GM21825 (cell line): Measurements from ENCODE around the gene HINFP.
"Not testable (repeated sequence)": the region's sequence is repeated elsewhere in the genome, so short reads cannot be mapped to it uniquely, and the experiment has no call there.

ENCODE experiments used
- ATAC-seq: cut with Tn5 transposase; IDR thresholded peaks from one replicate; pipeline ENCODE4 v1.9.1; 2021; ENCODE audit warnings: mild to moderate bottlenecking, moderate library complexity; ENCODE audit not compliant: unreplicated experiment

The HINFP gene

DNA sequence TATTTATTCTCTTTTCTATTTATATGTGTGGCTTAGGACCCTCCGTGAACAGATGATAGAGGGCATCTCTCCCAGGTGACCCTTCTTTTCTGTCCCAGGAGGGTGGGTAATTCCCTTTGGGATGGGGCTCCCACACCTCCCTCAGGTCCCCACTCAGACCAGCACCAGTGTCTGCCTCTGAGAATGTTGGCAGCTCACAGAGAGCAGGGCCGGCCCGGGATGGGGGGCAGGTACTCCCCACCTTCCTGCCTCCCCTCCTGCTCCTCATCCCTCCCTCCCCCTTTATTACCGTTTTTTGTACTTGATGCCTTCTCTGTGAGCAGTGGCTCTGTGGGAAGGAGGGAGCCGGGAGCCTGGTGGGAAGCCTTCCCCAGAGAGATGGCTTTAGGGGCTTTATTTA lies 4.8 kb upstream of the HINFP start:
- no peak for ATAC-seq

DNA sequence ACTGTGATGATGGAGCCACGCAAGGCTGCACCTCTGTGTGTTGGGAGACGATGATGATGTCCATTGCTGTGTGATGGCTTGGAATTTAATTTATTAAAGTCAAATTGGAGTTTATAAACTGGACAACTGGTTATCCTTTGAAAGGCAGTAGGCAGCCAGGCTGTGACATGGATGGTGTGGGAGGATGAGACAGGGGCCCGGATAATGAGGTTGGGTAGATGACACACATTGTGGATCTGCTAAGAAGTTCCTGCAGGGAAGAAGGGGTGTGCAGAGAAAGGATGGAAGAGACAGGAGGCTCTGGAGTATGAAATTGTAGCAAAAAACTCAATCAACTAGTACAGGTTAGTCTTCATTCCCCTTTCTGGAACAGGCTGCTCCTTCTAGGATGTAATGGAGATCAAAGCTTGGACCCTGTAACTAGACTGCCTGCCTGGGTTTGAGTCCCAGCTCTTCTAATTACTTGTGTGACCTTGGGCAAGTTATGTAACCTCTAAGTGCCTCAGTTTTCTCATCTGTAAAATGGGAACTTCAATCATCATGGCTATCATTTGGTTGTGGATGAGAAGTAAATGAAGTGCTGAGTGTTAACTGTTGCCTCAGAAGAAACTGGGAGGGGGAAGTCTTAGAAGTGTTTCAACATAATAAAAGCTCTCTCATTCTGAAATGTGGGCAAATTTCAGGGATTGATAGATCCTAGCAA lies 4.2 kb upstream of the HINFP start:
- ATAC-seq, result no peak

GRCh38 chr11:119118227-119118626 lies 3.2 kb upstream of the HINFP start:
- ATAC-seq, result no peak

DNA sequence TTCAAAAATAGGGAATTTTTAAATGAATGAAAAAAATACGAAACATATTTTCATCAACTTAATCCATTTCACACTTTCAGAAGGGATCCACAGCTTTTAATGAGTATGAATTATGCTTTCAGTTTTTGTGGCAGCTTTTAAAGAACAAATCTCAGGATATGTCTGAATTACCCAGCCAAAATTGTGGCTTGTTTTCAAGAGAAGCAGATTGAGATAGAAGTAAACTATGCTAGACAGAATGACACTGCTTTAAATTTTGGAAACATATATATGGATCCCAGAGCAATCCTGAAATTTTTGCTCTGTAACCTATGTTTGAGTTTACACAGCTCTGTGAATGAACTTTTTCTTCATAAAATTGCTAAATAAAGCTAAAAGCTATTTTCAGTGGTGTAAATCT lies 2.4 kb upstream of the HINFP start:
- no peak for ATAC-seq

GRCh38 chr11:119120639-119121007 lies 757 bp upstream of the HINFP start:
- ATAC-seq, result no peak

DNA sequence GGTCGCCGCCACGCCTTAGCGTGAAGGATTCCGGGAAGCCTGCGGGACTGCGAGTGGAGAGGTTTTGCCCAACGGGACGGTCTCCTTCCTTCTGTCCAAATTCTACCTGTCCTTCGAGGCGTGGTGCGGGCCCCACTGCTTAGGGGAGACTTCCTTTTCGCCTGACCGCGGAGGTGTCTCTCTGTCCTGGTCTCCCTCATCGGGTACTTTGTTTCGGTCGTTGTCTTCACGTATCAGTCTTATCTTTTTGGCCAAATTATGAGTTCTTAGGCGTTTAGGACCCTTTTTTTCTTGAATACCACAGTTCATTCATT lies 388 bp downstream of the HINFP start:
- no peak for ATAC-seq

GRCh38 chr11:119125821-119126220 lies 4.4 kb downstream of the HINFP start:
- no peak for ATAC-seq

DNA sequence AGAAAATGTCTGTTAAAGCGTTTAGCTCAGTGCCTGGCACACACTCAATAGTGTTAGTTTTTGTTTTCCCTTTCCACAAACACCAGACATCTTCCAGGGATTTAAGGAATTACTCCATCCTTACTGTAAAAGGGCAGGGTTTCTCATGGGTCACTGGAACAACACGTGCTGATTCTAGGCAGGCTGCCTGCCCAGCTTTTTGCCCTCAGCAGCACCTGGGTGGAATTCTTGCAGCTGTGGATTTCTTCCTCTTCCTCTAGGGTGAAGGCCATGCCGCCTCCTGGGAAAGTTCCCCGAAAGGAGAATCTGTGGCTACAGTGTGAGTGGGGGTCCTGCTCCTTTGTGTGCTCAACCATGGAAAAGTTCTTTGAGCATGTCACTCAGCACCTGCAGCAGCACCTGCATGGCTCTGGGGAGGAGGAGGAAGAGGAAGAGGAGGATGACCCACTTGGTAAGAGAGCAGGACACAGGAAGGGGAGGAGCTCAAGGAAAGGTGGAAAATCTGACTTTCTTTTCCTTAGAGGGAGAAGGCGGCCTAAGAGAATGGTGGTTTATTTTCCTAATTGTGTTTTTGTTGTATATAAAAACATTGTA lies 5.4 kb downstream of the HINFP start:
- no peak for ATAC-seq

- ATAC-seq, result no peak
Observed at GRCh38 chr11:119130662-119131061, 9.3 kb downstream of the HINFP start.

DNA sequence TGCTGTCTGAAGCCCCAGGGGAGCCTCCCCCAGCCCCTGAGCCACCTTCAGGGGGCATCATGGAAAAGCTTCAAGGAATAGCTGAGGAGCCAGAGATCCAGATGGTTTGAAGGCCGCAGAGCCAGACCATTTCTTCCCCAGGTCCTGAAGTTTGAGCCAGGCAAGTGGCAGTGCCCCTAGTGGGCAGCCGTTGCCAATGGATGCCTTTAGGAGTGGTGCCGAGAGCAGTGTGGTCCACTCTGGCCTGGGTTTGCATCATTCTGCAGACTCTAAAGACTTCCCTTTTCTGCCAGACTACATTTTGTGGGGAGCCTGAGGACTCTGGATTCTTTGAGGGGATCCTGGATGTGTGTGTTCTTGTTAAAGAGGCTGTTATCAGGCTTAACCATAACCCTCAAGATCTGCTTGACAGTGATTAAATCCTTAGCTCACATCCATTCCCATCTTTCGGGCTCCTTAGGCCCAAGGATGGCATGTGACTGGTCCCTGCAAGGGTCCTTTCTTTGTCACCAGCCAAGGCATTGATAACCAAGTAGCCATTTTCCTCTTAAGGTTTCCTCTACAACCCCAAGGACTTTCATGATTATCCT lies 13.1 kb downstream of the HINFP start:
- no peak for ATAC-seq

DNA sequence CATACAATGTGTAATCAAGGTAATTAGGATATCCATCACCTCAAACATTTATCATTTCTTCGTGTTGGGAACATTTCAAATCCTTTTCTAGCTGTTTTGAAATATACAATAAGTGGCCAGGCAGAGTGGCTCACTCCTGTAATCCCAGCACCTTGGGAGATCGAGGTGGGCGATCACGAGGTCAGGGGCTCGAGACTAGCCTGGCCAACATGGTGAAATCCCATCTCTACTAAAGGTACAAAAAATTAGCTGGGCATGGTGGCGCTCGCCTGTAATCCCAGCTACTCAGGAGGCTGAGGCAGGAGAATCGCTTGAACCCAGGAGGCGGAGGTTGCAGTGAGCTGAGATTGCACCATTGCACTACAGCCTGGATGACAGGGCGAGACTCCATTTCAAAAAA lies 17.9 kb downstream of the HINFP start:
- ATAC-seq, result not testable (repeated sequence)

DNA sequence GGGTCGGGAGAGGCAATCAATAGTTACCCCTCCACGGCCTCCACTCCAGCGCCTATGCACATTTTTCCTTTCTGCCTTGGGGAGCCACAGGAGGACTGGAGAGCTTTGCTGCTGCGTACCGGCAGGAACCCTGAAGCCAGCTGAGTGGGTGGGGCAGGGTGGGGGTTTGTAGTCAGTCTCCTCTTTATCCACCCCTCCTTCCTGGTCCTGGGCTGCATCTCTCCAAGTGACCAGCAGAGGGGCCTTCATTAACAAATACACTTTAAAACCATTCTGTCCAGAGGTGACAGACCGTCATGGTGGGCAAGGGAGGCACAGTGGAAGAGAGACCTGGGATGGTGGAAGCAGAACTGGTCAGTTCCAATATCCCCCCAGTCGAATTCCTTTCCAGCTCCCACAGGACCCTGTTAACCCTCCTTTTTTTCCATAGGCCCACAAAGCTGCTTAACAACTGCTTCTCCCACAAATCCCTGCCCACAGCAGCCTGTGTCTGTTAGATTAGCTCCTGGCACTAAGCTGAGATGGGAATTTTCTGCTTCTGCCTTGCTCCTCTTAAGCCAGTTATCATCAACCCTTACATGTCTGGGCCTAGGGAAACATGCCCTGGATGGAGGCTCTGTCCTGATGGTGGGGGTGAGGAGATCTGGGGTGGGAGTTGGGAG lies 23.6 kb downstream of the HINFP start:
- no peak for ATAC-seq

DNA sequence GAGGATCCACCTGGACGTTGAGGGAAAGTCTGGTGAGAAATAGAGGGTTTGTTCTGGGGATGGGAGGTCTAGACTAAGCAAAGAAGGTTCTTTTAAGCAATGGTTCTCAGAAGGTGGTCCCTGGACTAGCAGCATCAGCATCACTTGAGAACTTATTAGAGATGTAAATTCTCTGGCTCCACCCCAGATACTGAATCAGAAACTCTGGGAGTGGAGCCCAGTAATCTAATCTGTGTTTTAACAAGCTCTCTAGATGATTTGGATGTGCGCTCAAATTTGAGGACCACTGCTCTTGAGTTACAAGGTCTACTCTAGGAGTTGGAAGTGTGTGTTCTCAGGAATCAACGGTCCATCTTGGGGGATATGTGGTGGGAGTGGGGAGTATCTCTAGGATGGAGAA lies 24.2 kb downstream of the HINFP start:
- ATAC-seq, result no peak

DNA sequence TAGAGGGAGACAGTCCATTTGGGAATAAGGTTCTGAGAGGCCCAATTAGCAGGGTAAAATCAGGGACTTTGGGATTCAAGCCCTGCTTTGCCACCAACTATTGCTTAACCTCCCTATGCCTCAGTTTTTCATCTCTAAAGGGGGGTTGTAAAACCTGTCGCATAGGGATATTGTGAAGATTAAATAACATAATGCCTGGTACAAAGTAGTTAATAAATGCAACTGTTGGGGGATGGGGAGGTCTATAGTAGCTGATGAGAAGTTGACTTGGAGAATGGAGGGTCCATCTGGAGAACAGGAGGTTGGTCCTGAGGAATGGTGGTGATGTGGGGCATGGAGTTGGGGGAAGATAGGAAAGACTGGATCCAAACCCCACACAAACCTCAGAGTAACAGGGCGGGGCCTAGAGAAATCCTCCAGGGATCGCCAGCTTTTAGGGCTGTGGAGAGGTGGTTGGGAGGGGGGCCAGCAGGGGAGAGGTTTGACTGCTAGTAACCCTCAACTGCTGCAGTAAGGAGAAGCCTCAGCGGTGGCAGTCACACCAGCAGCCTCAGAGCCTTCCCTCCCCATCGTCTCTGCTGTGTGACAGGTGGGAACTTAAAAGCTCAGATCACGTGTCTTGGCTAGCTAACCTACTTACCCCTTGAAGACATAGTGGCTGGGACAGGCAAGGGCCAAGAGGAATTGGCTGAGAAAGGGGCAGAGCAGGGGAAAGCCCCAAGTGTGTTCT lies 26.4 kb downstream of the HINFP start:
- ATAC-seq, result no peak

DNA sequence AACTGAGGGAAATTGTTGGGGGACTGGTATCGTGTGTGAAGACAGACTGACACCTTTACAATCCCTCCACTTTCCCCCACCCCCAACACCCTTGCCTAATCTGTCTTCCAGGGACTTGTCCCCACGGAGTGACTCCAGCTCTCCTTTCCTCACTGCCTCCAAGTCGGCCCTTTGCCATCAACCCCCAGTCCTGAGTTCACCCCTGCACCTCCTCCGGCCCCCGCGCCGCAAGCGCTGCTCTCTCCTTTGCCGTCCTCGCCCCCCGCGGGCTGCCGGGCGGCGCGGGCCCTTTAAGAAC lies 27.3 kb downstream of the HINFP start:
- no peak for ATAC-seq

DNA sequence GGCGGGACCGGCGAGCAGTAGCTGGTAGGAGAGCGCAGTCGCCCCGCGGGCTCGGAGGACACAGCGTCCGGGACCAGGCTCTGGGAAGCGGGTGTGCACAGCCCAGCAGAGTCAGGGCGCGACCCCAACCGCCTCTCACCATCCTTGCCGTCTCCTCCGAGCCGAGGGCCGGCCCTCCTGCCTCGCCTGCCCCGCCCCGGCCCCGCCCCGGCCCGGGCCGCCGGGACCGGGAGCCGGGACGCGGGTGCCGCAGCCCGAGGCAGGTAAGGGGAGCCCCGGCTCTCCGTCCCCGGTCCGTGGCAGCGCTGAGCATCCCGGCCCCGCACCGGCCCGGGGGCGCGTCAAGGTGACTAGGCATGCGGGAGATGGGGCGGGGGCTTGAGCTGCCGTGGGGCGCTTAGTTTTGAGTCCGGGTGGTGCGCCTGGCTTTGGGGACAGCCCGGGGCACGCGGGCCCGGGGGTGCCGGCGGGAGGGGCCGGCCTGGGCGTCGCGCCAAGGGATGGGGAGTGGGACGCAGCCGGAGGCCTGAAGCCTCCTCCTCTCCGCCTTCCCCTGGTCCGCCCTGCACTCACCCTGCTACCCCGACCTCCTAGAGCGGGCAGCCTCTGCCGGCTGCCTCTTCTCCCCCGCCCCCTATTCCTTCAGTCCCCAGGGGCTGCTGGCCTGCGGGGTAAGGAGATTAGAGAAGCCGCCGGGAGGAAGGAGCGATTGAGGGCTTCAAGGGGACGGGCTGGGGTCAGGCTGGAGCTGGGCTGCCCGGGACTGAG lies 27.8 kb downstream of the HINFP start, which contains the start of gene ABCG4:
Gene ABCG4, plus strand, starts transcription at position 35 of the 768 bp plus-strand sequence. CDS start 914 bp downstream, outside the sequence.
- no peak for ATAC-seq

- no peak for ATAC-seq
Observed at GRCh38 chr11:119149786-119150275, 28.5 kb downstream of the HINFP start.

- ATAC-seq, result no peak
Observed at GRCh38 chr11:119152043-119152442, 30.7 kb downstream of the HINFP start.

- no peak for ATAC-seq
Observed at GRCh38 chr11:119152604-119153003, 31.2 kb downstream of the HINFP start.

GRCh38 chr11:119153049-119153818 lies 31.9 kb downstream of the HINFP start:
- ATAC-seq, result no peak
